Measurements from ENCODE around the gene LRRC74A.
A peak's percentile ranks its signal among the peaks of the same experiment; 100 is the strongest.
"Not testable (repeated sequence)": the region's sequence is repeated elsewhere in the genome, so short reads cannot be mapped to it uniquely, and the experiment has no call there.

LRRC74A gene

DNA sequence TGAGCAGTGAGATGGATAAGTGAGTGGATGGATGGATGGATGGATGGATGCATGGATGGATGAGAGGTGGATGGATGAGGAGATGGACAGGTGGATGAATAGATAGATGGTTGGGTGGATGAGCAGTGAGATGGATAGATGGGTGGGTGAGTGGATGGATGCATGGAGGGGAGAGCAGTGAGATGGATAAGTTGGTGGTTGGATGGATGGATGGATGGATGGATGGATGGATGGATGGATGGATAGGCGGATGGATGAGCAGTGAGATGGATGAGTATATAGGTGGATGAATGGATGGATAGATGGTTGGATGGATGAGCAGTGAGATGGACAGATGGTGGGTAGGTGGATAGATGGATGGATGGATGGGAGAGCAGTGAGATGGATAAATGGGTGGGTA is 30.6 kb downstream of the LRRC74A start:
- no peak for DNase-seq

DNA sequence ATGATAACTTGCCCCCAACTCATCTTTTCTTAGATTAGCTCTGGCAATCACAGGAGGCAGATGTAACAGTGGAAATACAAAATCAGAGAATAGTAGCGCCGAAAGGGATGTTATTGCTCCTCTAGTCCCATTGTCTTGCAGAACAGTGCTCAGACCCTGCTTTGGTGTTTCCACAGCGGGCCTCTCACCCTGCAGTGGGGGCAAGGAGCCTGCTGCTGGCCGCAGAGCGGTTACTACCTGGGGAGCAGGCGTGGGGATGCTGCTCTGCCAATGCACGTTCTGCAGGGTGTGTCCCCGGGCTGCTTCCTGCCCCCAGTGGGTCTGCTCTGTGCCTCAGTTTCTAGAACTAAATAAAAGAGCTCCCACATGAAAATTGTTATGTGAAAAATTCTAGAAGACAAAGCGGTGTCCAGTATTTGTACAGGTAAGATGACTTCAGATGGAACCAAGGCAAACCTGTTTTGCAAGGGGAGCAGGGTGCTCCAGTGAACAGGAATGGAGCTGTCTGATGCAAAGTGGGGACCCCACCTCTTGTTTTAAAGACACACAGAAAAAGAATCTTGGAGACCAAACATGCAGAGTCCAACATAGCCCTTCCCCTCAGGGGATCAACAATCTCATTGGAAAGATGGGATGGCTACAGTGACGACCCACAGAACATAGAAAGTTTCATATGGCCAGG is 35.5 kb downstream of the LRRC74A start:
- DNase-seq: no peak

DNA sequence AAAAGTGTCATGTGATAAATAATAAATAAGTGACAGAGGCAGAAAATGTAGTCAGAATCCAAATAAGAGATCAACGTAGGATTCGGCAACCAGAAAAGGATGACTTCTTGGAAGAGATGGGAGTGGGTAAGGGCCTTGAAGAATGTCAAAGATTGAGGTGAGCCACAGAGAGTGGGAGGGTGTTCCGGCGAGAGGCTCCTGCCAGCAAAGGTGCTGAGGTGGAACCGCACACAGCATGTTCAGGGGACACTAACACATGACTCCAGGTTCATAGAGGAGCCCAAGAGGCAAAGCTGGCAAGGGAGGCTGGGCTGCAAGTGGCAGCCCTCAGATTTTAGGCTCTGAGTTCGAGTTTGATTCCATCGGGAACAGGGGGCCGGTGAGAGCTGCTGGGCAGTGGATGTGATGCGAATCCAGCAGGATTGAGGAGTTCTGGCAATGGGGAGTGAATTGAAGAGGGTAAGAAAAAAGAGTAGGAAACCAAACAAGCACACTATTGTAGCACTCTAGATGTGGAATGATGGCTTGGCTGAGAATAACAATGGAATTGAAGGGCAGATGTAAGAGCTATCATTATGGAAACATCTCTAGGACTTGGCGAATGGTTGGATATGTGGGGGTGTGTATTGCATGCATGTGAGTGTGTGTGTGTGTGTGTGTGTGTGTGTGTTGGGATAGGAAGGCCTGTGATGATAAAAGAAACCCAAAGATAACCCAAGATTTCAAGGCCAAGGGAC is 36.5 kb downstream of the LRRC74A start:
- no peak for DNase-seq

DNA sequence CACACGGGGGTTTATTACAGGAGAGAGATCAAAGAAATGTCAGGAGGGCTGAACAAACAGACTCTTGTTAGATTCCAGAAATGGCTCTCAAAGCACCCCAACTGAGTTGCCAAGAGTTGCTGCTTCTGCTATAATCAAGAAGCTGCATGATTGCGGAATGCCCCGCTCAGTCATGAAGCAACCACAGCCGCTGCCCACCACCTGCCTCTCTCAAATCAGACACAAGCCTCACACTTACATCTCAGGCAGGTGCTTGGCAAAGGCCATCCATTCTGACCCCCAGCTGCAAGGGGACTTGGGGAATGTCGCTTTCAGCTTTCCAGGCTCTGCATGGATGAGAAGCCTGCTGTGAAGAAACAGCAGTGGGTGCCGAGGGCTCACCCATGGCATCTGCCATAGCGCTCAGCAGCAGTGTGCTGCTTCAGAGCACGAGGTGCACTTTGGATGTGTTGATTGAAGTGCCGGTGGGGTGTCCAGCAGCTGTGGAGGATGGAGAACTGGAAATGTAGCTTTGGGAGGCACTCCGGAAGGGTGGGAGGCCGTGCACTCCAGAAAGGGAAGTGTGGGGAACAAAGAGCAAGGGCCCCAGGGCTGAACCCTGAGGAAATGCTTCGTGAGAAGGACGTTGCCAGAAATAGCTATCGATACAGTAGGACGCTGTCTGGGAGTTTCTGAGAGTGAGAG is 37.7 kb downstream of the LRRC74A start:
- no peak for DNase-seq

DNA sequence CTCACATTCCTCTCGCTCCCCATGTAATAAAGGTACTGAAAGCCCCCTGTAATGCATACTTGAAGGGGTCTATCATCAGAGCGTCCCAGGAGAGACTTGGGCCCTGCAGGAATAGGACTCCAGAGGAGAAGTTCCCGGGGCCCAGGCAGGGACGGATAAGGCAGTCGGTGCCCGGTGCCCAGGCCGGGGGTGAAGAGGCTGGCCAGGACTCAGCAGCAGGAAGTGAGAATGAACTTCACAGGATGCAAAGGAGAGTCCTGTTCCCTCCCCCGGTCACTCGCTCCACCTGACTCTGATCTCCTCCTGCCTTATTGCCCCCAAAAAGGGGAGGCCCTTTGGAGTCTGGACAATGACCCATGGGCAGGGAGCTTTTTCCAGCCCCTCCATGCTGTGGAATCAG is 40.2 kb downstream of the LRRC74A start:
- DNase-seq: no peak

DNA sequence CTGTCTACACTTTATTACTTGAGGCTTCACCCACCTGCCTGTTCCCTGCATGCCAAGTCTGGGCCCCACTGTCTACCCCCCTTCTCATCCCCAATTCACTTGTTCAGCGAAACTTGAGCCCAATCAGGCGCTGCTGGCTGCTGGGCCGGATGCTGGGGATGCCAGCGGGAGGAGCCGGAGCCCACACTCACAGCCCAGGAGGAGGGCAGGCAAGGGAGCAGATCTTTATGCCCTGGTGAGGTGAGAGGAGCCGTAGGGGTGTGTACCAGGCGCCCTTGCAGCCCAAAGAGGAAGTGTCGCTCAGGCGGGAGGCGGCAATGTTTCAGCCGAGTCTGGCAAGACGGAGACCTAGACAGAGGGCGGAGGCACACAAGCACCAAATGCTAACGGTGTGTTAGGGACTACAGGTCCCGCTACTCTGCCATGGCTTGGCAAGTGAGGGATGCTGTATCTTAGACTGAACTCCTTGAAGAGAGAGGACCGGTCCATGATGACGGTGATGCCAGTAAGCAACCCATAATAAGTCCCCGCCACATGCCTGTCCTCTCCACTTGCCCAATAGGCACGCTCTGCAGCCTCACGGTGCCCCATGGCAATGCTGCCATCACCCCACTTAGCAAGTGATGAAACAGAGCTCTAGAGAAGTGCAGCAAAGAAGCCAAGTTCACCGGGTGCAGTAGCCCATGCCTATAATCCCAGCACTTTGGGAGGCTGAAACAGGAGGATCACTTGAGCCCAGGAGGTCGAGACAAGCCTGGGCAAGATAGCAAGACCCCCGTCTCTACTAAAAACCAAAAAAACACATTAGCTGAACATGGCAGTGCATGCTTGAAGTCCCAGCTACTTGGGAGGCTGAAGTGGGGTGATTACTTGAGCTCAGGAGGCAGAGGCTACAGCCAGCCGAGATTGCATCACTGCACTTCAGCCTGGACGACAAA is 41.6 kb downstream of the LRRC74A start:
- DNase-seq: peak; percentile 44

DNA sequence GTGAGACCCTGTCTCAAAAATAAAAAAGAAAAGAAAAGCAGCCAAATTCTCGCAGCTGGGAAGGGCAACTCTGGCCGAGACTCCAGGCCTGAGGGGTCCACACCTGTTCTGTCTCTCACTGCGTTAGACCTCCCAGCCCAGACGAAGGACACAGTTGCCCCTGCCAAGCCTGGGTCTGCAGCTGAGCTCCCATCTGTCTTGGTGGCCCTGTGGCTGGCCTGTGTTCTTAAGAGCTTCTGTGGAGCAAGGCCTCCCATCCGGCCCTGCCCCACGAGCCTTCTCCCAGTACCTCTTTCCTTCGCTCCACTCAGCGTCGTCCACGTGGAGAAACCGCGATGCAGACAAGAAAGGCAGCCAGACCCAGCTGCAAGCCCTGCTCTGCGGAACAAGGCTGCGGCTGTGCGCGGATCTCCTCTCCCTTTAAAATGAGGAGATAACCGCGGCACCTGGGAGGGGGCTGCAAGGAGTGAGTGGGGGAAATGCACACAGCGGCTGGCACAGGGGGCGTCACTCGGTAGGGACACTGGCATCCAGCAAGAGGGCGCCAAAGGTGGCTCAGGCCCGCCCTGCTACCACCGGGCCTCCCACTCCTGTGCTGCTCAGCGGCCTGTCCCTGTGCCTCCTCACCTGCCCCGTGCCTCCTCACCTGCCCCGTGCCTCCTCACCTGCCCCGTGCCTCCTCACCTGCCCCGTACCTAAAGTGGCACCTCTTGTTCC is 42.4 kb downstream of the LRRC74A start:
- DNase-seq: no peak

DNA sequence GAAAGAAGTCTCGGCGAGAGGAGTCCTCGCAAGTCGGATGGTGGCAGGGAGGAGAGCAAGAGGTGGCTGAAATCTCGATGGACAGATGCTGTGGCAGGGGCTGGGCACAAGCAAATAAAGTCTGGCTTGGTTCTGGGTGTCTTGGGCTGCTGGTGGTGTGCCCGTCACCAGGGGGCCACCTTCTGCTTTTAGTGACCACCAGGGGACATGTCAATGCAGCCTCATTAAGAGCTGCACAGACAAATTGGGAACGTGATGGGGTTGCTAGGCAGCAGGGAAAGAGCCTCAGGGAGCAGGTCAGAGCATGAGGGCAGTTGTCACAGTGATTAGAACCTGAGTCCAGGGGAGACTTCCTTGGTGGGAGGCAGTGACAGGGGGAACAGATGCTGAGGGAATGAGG is 44.0 kb downstream of the LRRC74A start:
- no peak for DNase-seq

DNA sequence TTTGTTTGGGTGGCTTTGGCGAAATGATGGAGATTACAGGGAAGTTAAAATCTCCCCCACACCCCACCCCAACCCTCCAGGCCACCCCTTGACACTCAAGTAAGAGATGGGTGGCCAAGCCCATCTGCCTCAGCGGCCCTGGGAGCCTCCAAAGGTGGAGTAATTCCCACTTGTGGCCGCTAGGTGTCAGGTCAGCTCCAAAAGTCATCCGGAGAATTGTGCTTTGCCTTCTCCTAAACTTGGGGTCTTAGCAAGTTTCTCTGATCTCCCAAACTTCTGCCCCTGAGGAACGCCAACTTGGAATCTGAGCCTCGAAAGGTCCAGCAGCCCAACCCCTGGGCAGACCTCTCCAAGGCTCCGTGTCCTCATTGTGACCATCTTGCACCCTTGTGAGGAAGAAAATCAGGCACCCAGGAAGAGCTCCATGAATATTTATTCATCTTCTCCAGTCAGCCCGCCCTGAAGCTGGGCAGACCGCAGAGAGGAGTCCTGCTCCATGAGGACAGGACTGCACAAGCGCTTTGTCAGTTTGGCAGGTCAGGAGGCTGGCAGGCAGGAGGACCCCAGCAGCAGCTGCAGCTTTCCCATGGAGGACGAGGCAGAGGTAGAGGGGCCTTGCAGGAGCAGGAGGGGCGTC is 46.7 kb downstream of the LRRC74A start:
- peak; percentile 80 for DNase-seq

DNA sequence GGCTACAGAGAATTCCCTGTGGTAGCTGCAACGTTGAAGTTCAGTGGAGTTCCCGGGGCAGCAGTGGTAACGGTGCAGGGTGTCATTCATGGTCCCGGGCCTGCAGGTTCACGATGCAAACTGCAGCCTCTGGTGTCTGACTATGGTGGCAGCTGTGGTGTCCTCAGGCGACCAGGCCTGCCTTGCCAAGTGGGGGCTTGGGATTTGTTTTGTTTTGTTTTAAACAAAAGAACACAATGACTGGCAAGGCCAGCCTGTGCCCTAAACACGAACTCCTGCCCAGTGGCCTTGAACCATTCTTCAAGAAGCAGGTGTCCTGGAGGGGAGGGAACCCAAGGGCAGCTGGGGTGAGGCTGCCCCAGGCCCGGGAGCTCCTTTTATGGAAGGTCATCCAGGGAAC is 48.5 kb downstream of the LRRC74A start:
- no peak for DNase-seq

DNA sequence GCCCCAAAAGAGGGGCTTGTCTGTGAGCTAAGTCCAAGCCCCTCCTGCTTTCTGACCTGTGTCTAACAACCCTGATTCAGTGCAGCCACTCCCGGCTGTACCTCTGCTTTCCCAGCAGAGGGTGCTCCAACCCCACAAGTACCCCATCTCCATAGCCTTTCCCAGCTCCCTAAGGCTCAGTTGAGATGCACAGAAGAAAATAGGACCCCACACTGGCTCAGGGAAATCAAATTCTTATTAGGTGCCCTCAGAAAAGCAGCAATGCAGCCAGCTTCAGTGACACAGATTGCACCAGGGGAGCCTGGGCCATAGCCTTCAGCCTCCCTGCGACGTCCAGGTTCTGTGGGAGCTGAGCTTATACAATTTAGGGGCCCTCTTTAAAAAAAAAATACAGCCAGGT is 49.9 kb downstream of the LRRC74A start:
- peak; percentile 65 for DNase-seq

DNA sequence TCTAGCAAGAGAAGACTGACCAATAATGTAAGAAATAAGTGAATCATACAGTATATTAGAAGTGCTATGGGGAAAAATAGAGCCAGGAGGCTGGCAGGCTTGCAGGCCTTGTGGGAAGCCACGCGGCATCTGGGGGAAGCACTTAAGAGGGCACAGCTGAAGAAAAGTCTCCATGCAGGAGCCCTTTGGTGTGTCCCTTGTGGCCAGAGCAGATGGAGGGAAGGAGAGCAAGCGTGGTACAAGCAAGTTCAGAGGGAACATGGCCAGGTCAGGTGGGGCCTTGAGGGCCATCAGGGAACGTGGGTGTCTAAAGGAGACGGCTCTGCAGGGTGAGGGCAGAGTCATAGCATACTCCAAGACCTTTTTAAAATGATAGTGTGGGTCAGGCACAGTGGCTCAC is 51.7 kb downstream of the LRRC74A start:
- DNase-seq: no peak

DNA sequence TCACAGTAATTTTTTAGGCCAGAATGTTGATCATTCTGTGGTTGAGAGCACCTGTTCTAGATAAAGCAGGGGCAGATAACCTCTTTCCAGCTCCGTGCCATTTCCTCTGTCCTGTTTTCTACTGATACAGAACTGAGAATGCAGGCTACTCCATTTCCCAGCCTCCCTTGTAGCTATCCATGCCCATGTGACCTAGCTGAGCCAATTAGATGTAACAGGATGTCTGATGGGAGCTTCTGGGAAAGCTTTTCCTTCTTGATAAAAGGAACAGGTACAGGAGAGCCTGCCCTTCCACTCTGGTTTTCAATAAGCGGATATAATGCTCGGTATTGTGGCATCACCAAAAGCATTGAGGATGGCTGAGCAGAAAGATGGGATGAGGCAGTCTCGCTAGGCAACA is 54.2 kb downstream of the LRRC74A start:
- no peak for DNase-seq

DNA sequence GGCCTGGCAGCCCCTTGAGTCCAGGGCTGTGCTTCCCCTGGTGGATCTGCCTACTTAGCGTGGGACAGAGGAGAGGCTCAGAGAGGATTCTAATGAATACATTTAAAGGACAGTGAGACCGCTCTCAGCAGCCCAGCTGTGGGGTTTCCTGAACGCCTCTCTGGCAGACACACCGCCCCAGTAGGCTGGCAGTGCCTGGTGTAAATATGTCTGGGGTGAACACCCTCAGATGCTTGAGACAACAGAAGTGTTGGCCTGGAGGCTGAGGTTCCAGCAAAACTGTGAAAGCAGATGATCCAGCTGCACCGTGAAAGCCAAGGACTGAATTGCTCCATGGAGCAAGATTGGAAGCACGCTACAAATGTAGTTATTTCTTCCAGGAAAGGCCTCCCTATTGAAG is 55.1 kb downstream of the LRRC74A start:
- DNase-seq: no peak

DNA sequence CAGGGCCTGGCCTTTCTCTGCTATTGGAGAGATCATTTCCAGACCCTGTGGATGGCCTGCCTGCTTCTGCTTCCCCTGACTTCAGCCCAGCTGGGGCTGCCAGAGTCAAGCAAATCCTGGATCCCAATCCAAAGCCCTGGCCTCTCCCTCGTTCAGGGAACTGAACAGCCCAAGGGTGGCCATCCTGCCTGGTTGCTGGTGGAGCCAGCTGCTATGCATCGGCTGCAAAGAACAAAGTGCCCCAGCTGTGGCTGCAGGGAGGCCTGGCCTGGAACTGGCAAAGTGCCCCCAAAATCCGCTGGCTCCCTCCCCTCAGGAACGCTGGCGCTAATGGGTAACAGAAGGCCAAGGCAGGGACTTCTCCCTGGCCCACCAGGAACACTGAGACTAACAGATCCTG is 56.4 kb downstream of the LRRC74A start:
- DNase-seq: no peak

DNA sequence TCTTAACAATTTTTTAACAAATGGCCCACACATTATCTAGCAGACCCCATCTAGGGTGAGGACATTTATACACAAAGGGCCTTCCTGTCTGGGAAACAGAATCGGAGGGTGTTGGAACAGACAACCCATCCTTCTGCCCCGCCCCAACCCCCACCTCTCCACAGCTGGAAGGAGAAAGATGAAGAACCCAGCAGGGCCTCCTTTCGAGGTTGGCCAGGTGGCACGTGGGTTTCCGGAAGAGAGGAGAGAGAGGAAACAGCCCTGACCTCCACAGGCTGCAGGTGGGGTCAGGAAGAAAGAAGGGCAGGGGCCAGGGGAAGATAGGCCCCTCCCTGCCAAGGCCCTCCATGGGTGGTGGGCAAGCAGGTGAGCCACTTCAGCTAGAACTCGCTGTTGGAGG is 57.2 kb downstream of the LRRC74A start:
- DNase-seq: no peak

DNA sequence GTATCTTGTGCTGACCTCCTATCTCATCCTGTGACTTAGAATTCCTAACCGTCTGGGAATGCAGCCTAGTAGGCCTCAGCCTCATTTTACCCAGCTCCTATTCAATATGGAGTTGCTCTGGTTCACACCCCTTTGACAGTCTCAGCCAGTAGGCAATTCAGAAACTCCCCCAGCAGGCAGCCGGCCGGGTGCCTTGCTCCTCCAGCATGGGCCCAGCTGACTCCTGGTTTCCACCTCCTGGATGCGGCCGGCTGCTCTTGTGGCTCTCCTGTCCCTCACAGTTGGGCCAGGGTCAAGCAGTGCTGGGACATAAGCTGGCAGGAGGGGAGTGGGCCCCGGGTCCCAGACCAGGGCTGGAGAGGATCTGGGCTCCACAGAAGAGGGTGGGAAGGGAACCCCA is 58.2 kb downstream of the LRRC74A start:
- no peak for DNase-seq

DNA sequence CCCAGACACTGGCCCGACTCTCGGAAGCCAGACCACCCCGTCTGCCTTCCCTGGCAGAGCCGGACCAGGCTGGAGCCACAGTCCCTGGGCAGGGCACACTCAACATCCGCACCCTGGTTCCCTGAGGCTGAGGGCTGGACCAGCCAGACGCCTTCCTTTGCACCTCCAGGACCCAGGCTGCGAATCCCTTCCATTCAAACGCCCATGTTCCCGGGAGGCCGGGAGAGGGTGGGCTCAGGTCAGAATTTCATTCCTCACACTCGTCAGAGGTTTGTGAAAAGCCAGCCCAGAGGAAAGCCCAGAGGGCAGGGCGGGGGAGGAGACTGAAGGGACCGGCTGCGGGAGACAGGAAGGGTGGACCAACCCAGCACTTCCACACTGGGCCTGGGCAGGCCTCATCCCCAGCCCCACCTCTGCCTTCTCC is 58.7 kb downstream of the LRRC74A start:
- no peak for DNase-seq

DNA sequence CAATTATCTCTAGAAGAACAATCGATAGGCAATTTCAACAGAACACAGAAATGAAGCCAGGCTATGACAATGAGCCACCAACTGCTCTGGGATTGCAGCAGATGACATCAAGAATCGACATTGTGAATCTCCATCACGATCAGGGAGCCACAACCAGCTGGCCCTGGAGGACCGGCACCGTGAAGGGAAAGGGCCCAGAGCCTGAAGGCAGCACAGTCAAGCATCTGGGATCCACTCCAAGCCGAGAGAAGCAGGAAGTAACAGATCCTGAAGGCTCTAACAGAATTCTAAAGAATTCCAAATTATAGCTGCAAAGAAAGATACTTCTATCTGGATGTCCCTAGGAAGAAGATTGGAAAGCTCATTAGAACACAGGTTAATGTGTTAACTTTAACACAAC is 61.0 kb downstream of the LRRC74A start:
- no peak for DNase-seq

DNA sequence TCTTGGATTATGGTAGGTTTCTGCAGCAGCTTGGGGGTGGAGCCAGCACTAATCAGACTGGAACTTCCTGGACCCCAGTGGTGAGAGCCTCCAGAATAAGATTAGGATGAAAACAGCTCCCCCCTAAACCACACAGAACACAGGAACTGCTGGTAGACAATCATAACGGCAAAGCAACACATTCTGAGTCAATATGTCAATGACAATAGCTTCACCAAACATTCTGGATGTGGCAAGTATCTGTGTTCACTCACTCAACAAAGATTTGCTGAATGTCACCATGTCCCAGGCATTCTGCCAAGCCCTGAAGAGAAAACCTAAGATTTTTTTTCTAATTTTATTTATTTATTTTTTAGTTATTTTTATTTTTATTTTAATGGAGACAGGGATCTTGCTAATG is 65.2 kb downstream of the LRRC74A start:
- no peak for DNase-seq

DNA sequence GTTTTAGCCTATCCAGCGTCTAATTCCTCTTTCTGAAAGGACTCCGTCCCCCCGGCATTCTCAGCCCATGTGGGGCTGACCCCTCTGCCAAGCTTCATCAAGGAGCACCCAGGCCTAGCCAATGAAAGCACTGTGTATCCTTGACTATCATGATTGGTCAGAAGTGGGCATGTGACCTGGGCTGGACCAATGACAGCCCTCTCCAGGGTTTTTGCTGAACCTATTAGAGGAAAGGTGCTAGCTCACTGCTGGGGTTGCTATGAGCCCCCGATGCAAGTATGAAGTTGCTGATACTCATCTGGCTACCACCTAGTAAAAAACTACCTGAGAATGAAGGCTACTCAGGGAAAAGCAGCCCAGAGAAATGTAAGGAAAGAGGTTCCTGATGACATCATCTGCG is 68.1 kb downstream of the LRRC74A start:
- no peak for DNase-seq

DNA sequence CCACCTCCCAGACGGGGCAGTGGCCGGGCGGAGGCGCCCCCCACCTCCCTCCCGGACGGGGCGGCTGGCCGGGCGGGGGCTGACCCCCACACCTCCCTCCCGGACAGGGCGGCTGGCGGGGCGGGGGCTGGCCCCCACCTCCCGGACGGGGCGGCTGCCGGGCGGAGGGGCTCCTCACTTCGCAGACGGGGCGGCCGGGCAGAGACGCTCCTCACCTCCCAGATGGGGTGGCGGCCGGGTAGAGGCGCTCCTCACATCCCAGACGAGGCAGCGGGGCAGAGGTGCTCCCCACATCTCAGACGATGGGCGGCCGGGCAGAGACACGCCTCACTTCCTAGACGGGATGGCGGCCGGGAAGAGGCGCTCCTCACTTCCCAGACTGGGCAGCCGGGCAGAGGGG is 71.8 kb downstream of the LRRC74A start:
- not testable (repeated sequence) for DNase-seq
